Measurements from ENCODE around the gene CREB3. TPM values are rescaled to one million over a fixed set of nuclear protein-coding genes. Genes with fewer than 3 reads are reported as not detected.

Gene CREB3
- polyA plus RNA-seq, 1 experiment, result 75.8 TPM

- no peak for DNase-seq (ENCODE audit: low read depth)
- H3K4me3 ChIP-seq (ENCODE audit: low read depth, low read length), result no peak overlapping the region
- no peak for TF ChIP-seq CTCF (IDR thresholded peaks at IDR 0.05; ENCODE audit: insufficient read depth, low read depth, low read length)
- peaks cover 26% of the 10 kb centered on the region for H3K36me3 ChIP-seq (ENCODE audit: control insufficient read depth, insufficient read depth, low read length)
- no peaks in the 10 kb centered on the region for H3K27me3 ChIP-seq (ENCODE audit: control insufficient read depth, insufficient read depth, low read length)
- ChIA-PET POLR2A (no interaction called here), CTCF (interaction anchor here (1.0 to 2.3 kb wide), 6 partner anchors 11 to 142 kb away, joined by 3 to 8 read pairs (median 3); partner anchors contain the start of genes CREB3 and TLN1)
Observed at GRCh38 chr9:35753466-35753865, 21.0 kb downstream of the CREB3 start.

GRCh38 chr9:35754264-35754663 is 21.8 kb downstream of the CREB3 start, which contains the start of gene MSMP:
Gene MSMP (minus strand): TSS chr9:35754276. CDS start chr9:35754129, 147 bp downstream.
- POLR2A ChIA-PET, result no interaction called here
- DNase-seq (ENCODE audit: low read depth), result no peak
- Histone ChIP-seq H3K36me3 (ENCODE audit: control insufficient read depth, insufficient read depth, low read length) (peaks cover 26% of the 10 kb centered on the region), H3K27me3 (ENCODE audit: control insufficient read depth, insufficient read depth, low read length) (no peaks in the 10 kb centered on the region), H3K4me3 (ENCODE audit: low read depth, low read length) (no peak within 1 kb of the TSS)
- CTCF ChIA-PET, result interaction anchor here (1.0 to 1.4 kb wide), 4 partner anchors 20 to 36 kb away, joined by 3 to 5 read pairs (median 3); partner anchors contain the start of genes CREB3 and TLN1
- TF ChIP-seq CTCF (IDR thresholded peaks at IDR 0.05; ENCODE audit: insufficient read depth, low read depth, low read length), result no peak

GRCh38 chr9:35755071-35755470 is 22.6 kb downstream of the CREB3 start:
- CTCF ChIA-PET, result interaction anchor here (1.0 to 1.4 kb wide), 4 partner anchors 11 to 35 kb away, joined by 3 to 5 read pairs (median 3); no protein-coding TSS in a partner anchor
- H3K4me3 ChIP-seq (ENCODE audit: low read depth, low read length), result no peak overlapping the region
- no peaks in the 10 kb centered on the region for H3K27me3 ChIP-seq (ENCODE audit: control insufficient read depth, insufficient read depth, low read length)
- POLR2A ChIA-PET, result no interaction called here
- peaks cover 26% of the 10 kb centered on the region for H3K36me3 ChIP-seq (ENCODE audit: control insufficient read depth, insufficient read depth, low read length)
- no peak for DNase-seq (ENCODE audit: low read depth)
- TF ChIP-seq CTCF (IDR thresholded peaks at IDR 0.05; ENCODE audit: insufficient read depth, low read depth, low read length), result no peak

GRCh38 chr9:35756275-35757225 is 24.1 kb downstream of the CREB3 start:
- POLR2A ChIA-PET, result interaction anchor here (0.6 kb wide), 1 partner anchor 646 kb away, joined by 7 read pairs; no protein-coding TSS in a partner anchor
- TF ChIP-seq CTCF (IDR thresholded peaks at IDR 0.05; ENCODE audit: insufficient read depth, low read depth, low read length), result peak; percentile 74
- no peaks in the 10 kb centered on the region for H3K27me3 ChIP-seq (ENCODE audit: control insufficient read depth, insufficient read depth, low read length)
- peaks cover 20% of the 10 kb centered on the region for H3K36me3 ChIP-seq (ENCODE audit: control insufficient read depth, insufficient read depth, low read length)
- H3K4me3 ChIP-seq (ENCODE audit: low read depth, low read length), result peak overlapping the region; percentile 49
- no peak for DNase-seq (ENCODE audit: low read depth)
- CTCF ChIA-PET, result interaction anchor here (0.8 to 2.1 kb wide), 9 partner anchors 8 to 95 kb away, joined by 3 to 6 read pairs (median 4); partner anchors contain the start of genes GBA2 and RGP1

Data from BJ (cell line).